ENCODE results near the gene TADA2B.

GRCh38 chr4:7104366-7105031 lies 61.3 kb downstream of the TADA2B start:
- TF ChIP-seq CTCF (IDR thresholded peaks at IDR 0.05; ENCODE audit: low read length) = no peak
- no peak for TF ChIP-seq EZH2 (IDR thresholded peaks at IDR 0.05; ENCODE audit: borderline replicate concordance, low read length)

All from OCI-LY1 (cell line).